ENCODE measurements around the gene DNAJB1. TPM values are rescaled to one million over a fixed set of nuclear protein-coding genes. Genes with fewer than 3 reads are reported as not detected.

DNAJB1 gene
- total RNA-seq, 2 donors from 2014 or later, result 62.5 to 64.1 TPM

GRCh38 chr19:14526423-14526822, 8.2 kb upstream of the DNAJB1 start:
- peaks cover 50% of the 10 kb centered on the region for H3K4me1 Mint-ChIP-seq (ENCODE audit: low read depth)
- peaks cover 0 to 2% of the 10 kb centered on the region in 2 donors for H3K36me3 Mint-ChIP-seq (ENCODE audit: insufficient read depth in 2 of 2)
- H3K27me3 Mint-ChIP-seq (ENCODE audit: low read depth), result no peaks in the 10 kb centered on the region
- H3K27ac Mint-ChIP-seq, result no peak overlapping the region
- no peak for ATAC-seq (replicated peaks in 1 of 2)
- no peaks in the 10 kb centered on the region for H3K9me3 Mint-ChIP-seq
- H3K4me3 Mint-ChIP-seq, result peak overlapping the region in 1 of 2 donors; percentile 37
- no peak for DNase-seq

GRCh38 chr19:14525729-14526128, 7.5 kb upstream of the DNAJB1 start:
- no peak for ATAC-seq (replicated peaks in 1 of 2)
- Mint-ChIP-seq H3K4me3 (no peak overlapping the region), H3K9me3 (no peaks in the 10 kb centered on the region), H3K27ac (no peak overlapping the region), H3K27me3 (ENCODE audit: low read depth) (no peaks in the 10 kb centered on the region), H3K36me3 (ENCODE audit: insufficient read depth in 2 of 2) (peaks cover 0 to 2% of the 10 kb centered on the region in 2 donors), H3K4me1 (ENCODE audit: low read depth) (peaks cover 45% of the 10 kb centered on the region)
- DNase-seq, result no peak

GRCh38 chr19:14520543-14520942, 2.3 kb upstream of the DNAJB1 start:
- Mint-ChIP-seq H3K4me1 (ENCODE audit: low read depth) (peaks cover 56% of the 10 kb centered on the region), H3K9me3 (no peaks in the 10 kb centered on the region), H3K27ac (peak overlapping the region; percentile 48), H3K27me3 (ENCODE audit: low read depth) (no peaks in the 10 kb centered on the region), H3K4me3 (peak overlapping the region in 1 of 2 donors; percentile 89), H3K36me3 (ENCODE audit: insufficient read depth in 2 of 2) (peaks cover 15 to 20% of the 10 kb centered on the region in 2 donors)
- DNase-seq (no peak), ATAC-seq (replicated peaks in 1 of 2) (no peak)

GRCh38 chr19:14519860-14520407, 1.7 kb upstream of the DNAJB1 start:
- Mint-ChIP-seq H3K27ac (peak overlapping the region; percentile 84), H3K4me1 (ENCODE audit: low read depth) (peaks cover 62% of the 10 kb centered on the region), H3K4me3 (peak overlapping the region; percentile 88 to 89), H3K27me3 (ENCODE audit: low read depth) (no peaks in the 10 kb centered on the region), H3K9me3 (no peaks in the 10 kb centered on the region), H3K36me3 (ENCODE audit: insufficient read depth in 2 of 2) (peaks cover 19 to 25% of the 10 kb centered on the region in 2 donors)
- DNase-seq, result peak in 1 of 2 donors; percentile 48
- peak in 1 of 2 donors; percentile 15 for ATAC-seq (replicated peaks in 1 of 2)

- H3K4me1 Mint-ChIP-seq (ENCODE audit: low read depth), result peaks cover 67% of the 10 kb centered on the region
- no peak for ATAC-seq (replicated peaks in 1 of 2)
- no peaks in the 10 kb centered on the region for H3K9me3 Mint-ChIP-seq
- peak overlapping the region; percentile 88 to 89 for H3K4me3 Mint-ChIP-seq
- H3K36me3 Mint-ChIP-seq (ENCODE audit: insufficient read depth in 2 of 2), result peaks cover 22 to 30% of the 10 kb centered on the region in 2 donors
- H3K27me3 Mint-ChIP-seq (ENCODE audit: low read depth), result no peaks in the 10 kb centered on the region
- peak overlapping the region; percentile 95 for H3K27ac Mint-ChIP-seq
- no peak for DNase-seq
Observed at GRCh38 chr19:14519245-14519859, 1.2 kb upstream of the DNAJB1 start.

GRCh38 chr19:14517446-14517839, 754 bp downstream of the DNAJB1 start:
- ATAC-seq (replicated peaks in 1 of 2) (no peak), DNase-seq (no peak)
- H3K9me3 Mint-ChIP-seq, result no peaks in the 10 kb centered on the region
- peaks cover 69% of the 10 kb centered on the region for H3K4me1 Mint-ChIP-seq (ENCODE audit: low read depth)
- H3K4me3 Mint-ChIP-seq, result peak overlapping the region; percentile 88 to 89
- H3K27ac Mint-ChIP-seq, result peak overlapping the region; percentile 99
- no peaks in the 10 kb centered on the region for H3K27me3 Mint-ChIP-seq (ENCODE audit: low read depth)
- peaks cover 22 to 30% of the 10 kb centered on the region in 2 donors for H3K36me3 Mint-ChIP-seq (ENCODE audit: insufficient read depth in 2 of 2)

- Mint-ChIP-seq H3K4me1 (ENCODE audit: low read depth) (peaks cover 63% of the 10 kb centered on the region), H3K36me3 (ENCODE audit: insufficient read depth in 2 of 2) (peaks cover 22 to 30% of the 10 kb centered on the region in 2 donors), H3K9me3 (no peaks in the 10 kb centered on the region), H3K27me3 (ENCODE audit: low read depth) (no peaks in the 10 kb centered on the region), H3K27ac (peak overlapping the region; percentile 99), H3K4me3 (peak overlapping the region; percentile 88 to 89)
- ATAC-seq (replicated peaks in 1 of 2) (no peak), DNase-seq (no peak)
Observed at GRCh38 chr19:14516746-14517438, 1.3 kb downstream of the DNAJB1 start.

- Mint-ChIP-seq H3K27ac (peak overlapping the region; percentile 99), H3K4me1 (ENCODE audit: low read depth) (peaks cover 61% of the 10 kb centered on the region), H3K36me3 (ENCODE audit: insufficient read depth in 2 of 2) (peaks cover 22 to 30% of the 10 kb centered on the region in 2 donors), H3K9me3 (no peaks in the 10 kb centered on the region), H3K27me3 (ENCODE audit: low read depth) (no peaks in the 10 kb centered on the region), H3K4me3 (peak overlapping the region; percentile 88 to 89)
- no peak for DNase-seq
- no peak for ATAC-seq (replicated peaks in 1 of 2)
Observed at GRCh38 chr19:14516048-14516534, 2.1 kb downstream of the DNAJB1 start.

GRCh38 chr19:14515501-14516047, 2.6 kb downstream of the DNAJB1 start:
- peaks cover 22 to 30% of the 10 kb centered on the region in 2 donors for H3K36me3 Mint-ChIP-seq (ENCODE audit: insufficient read depth in 2 of 2)
- DNase-seq (no peak), ATAC-seq (replicated peaks in 1 of 2) (no peak)
- H3K9me3 Mint-ChIP-seq, result no peaks in the 10 kb centered on the region
- H3K27me3 Mint-ChIP-seq (ENCODE audit: low read depth), result no peaks in the 10 kb centered on the region
- H3K27ac Mint-ChIP-seq, result peak overlapping the region; percentile 99
- peak overlapping the region; percentile 88 to 89 for H3K4me3 Mint-ChIP-seq
- peaks cover 66% of the 10 kb centered on the region for H3K4me1 Mint-ChIP-seq (ENCODE audit: low read depth)

GRCh38 chr19:14514215-14514863, 3.9 kb downstream of the DNAJB1 start:
- ATAC-seq (replicated peaks in 1 of 2) (no peak), DNase-seq (no peak)
- H3K9me3 Mint-ChIP-seq, result no peaks in the 10 kb centered on the region
- peaks cover 66% of the 10 kb centered on the region for H3K4me1 Mint-ChIP-seq (ENCODE audit: low read depth)
- H3K27ac Mint-ChIP-seq, result peak overlapping the region; percentile 99
- H3K27me3 Mint-ChIP-seq (ENCODE audit: low read depth), result no peaks in the 10 kb centered on the region
- peak overlapping the region; percentile 88 to 89 for H3K4me3 Mint-ChIP-seq
- peaks cover 22 to 30% of the 10 kb centered on the region in 2 donors for H3K36me3 Mint-ChIP-seq (ENCODE audit: insufficient read depth in 2 of 2)

- peaks cover 19 to 27% of the 10 kb centered on the region in 2 donors for H3K36me3 Mint-ChIP-seq (ENCODE audit: insufficient read depth in 2 of 2)
- no peak overlapping the region for H3K4me3 Mint-ChIP-seq
- no peak for ATAC-seq (replicated peaks in 1 of 2)
- no peaks in the 10 kb centered on the region for H3K9me3 Mint-ChIP-seq
- H3K27ac Mint-ChIP-seq, result no peak overlapping the region
- no peaks in the 10 kb centered on the region for H3K27me3 Mint-ChIP-seq (ENCODE audit: low read depth)
- peaks cover 70% of the 10 kb centered on the region for H3K4me1 Mint-ChIP-seq (ENCODE audit: low read depth)
- no peak for DNase-seq
Observed at GRCh38 chr19:14512406-14512961, 5.7 kb downstream of the DNAJB1 start.

- H3K9me3 Mint-ChIP-seq, result no peaks in the 10 kb centered on the region
- peaks cover 9 to 15% of the 10 kb centered on the region in 2 donors for H3K36me3 Mint-ChIP-seq (ENCODE audit: insufficient read depth in 2 of 2)
- no peak for ATAC-seq (replicated peaks in 1 of 2)
- no peaks in the 10 kb centered on the region for H3K27me3 Mint-ChIP-seq (ENCODE audit: low read depth)
- DNase-seq, result no peak
- H3K4me1 Mint-ChIP-seq (ENCODE audit: low read depth), result peaks cover 75% of the 10 kb centered on the region
- peak overlapping the region; percentile 92 for H3K27ac Mint-ChIP-seq
- H3K4me3 Mint-ChIP-seq, result peak overlapping the region in 1 of 2 donors; percentile 68
Observed at GRCh38 chr19:14511229-14511593, 7.0 kb downstream of the DNAJB1 start.
